SU-DHL-6 (cell line): Measurements from ENCODE around the gene ECSCR.

ENCODE experiments used
- CTCF ChIP-seq: fragments of 200-600 bp; sonication (generic); IDR thresholded peaks from one replicate; pipeline ENCODE4 v1.5.1; 2017; ENCODE audit warnings: antibody characterized with exemption, mild to moderate bottlenecking, low read length, moderate library complexity; ENCODE audit not compliant: insufficient read depth, poor library complexity, severe bottlenecking
- EZH2phosphoT487 ChIP-seq: fragments of 200-600 bp; sonication (generic), shearing (Covaris generic); conservative IDR thresholded peaks from 2 replicates; pipeline ENCODE4 v1.6.1; 2018; ENCODE audit warnings: mild to moderate bottlenecking, antibody characterized with exemption, low read length, moderate library complexity, mixed read lengths

- TF ChIP-seq CTCF (no peak), EZH2phosphoT487 (no peak)
Measured at GRCh38 chr5:139406963-139407362, 55.6 kb downstream of the ECSCR start.
